ENCODE data around the gene FARP2. TPM values are rescaled to one million over a fixed set of nuclear protein-coding genes. Genes with fewer than 3 reads are reported as not detected.

FARP2 gene
- total RNA-seq, 6 experiments from 2014 or later, result 38.3 to 46.4 (median 41.9) TPM

GRCh38 chr2:241481687-241482086, 125.6 kb downstream of the FARP2 start:
- H3K36me3 Mint-ChIP-seq (ENCODE audit: low read depth), result no peaks in the 10 kb centered on the region
- H3K27me3 Mint-ChIP-seq (ENCODE audit: insufficient read depth), result peaks cover 2% of the 10 kb centered on the region
- no peak for DNase-seq
- H3K4me3 Mint-ChIP-seq, result no peak overlapping the region
- H3K4me1 Mint-ChIP-seq (ENCODE audit: low read depth), result no peaks in the 10 kb centered on the region
- no peaks in the 10 kb centered on the region for H3K9me3 Mint-ChIP-seq
- H3K27ac Mint-ChIP-seq, result no peak overlapping the region
- no peak for TF ChIP-seq CTCF (IDR thresholded peaks at IDR 0.05)

- DNase-seq, result no peak
- TF ChIP-seq CTCF (IDR thresholded peaks at IDR 0.05), result no peak
- no peaks in the 10 kb centered on the region for H3K4me1 Mint-ChIP-seq (ENCODE audit: low read depth)
Observed at GRCh38 chr2:241482126-241482955, 126.3 kb downstream of the FARP2 start.

GRCh38 chr2:241483305-241483704, 127.2 kb downstream of the FARP2 start:
- H3K4me3 Mint-ChIP-seq, result no peak overlapping the region
- H3K27me3 Mint-ChIP-seq (ENCODE audit: insufficient read depth), result peaks cover 2% of the 10 kb centered on the region
- no peak for DNase-seq
- H3K36me3 Mint-ChIP-seq (ENCODE audit: low read depth), result no peaks in the 10 kb centered on the region
- H3K9me3 Mint-ChIP-seq, result no peaks in the 10 kb centered on the region
- H3K27ac Mint-ChIP-seq, result no peak overlapping the region
- no peaks in the 10 kb centered on the region for H3K4me1 Mint-ChIP-seq (ENCODE audit: low read depth)
- TF ChIP-seq CTCF (IDR thresholded peaks at IDR 0.05), result no peak

More at GRCh38 chr2:241482126-241482955, 126.3 kb downstream of the FARP2 start:
- Mint-ChIP-seq H3K36me3 (ENCODE audit: low read depth) (no peaks in the 10 kb centered on the region), H3K27me3 (ENCODE audit: insufficient read depth) (peaks cover 2% of the 10 kb centered on the region), H3K4me3 (no peak overlapping the region), H3K27ac (no peak overlapping the region), H3K9me3 (no peaks in the 10 kb centered on the region)

- Mint-ChIP-seq H3K27me3 (ENCODE audit: insufficient read depth) (peaks cover 3% of the 10 kb centered on the region; the same call in 1 of the 2 replicates), H3K9me3 (no peaks in the 10 kb centered on the region), H3K4me1 (ENCODE audit: low read depth) (peaks cover 3% of the 10 kb centered on the region), H3K36me3 (ENCODE audit: low read depth) (no peaks in the 10 kb centered on the region), H3K27ac (no peak overlapping the region), H3K4me3 (no peak overlapping the region)
- TF ChIP-seq CTCF (IDR thresholded peaks at IDR 0.05), result no peak
- no peak for DNase-seq
Observed at GRCh38 chr2:241485172-241485911, 129.3 kb downstream of the FARP2 start.

GRCh38 chr2:241489088-241489487, 133.0 kb downstream of the FARP2 start:
- TF ChIP-seq CTCF (IDR thresholded peaks at IDR 0.05), result no peak
- Mint-ChIP-seq H3K4me1 (ENCODE audit: low read depth) (peaks cover 10% of the 10 kb centered on the region), H3K9me3 (no peaks in the 10 kb centered on the region), H3K27me3 (ENCODE audit: insufficient read depth) (peaks cover 3% of the 10 kb centered on the region), H3K27ac (no peak overlapping the region), H3K4me3 (no peak overlapping the region), H3K36me3 (ENCODE audit: low read depth) (peaks cover 4% of the 10 kb centered on the region; the same call in 1 of the 2 replicates)
- DNase-seq, result no peak

Measured in HFFc6 (cell line).